OCI-LY3 (cell line): ENCODE results near the gene RPL23.

Source experiments
- EZH2phosphoT487 ChIP-seq: fragments of 200-600 bp; shearing (Covaris generic); IDR thresholded peaks from 2 replicates; pipeline ENCODE4 v1.6.1; 2018; ENCODE audit warnings: antibody characterized with exemption, mixed run types, low read depth
- TF ChIP-seq, protein P1 (sequence below): fragments of 200-600, 300-600 bp; sonication (generic); IDR thresholded peaks from 2 replicates; pipeline ENCODE4 v1.5.1; 2014; ENCODE audit warnings: antibody characterized with exemption, low read length, low read depth

DNA sequence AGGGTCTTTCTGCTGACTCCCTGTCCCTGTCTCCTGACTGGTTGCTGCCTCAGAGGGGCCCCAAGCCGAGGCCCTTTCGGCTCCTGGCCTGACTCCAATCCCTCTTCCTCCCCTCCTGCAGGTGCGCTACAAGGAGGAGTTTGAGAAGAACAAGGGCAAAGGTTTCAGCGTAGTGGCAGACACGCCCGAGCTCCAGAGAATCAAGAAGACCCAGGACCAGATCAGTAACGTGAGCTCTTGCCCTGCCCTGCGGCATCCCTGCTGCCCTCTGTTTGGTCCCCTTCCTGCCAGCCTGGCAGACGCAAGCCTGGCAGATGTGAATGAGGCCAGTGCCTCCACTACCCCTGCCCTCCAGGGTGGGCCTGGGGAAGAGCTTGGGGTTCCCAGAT is 44.8 kb upstream of the RPL23 start:
- TF ChIP-seq, protein P1, sequence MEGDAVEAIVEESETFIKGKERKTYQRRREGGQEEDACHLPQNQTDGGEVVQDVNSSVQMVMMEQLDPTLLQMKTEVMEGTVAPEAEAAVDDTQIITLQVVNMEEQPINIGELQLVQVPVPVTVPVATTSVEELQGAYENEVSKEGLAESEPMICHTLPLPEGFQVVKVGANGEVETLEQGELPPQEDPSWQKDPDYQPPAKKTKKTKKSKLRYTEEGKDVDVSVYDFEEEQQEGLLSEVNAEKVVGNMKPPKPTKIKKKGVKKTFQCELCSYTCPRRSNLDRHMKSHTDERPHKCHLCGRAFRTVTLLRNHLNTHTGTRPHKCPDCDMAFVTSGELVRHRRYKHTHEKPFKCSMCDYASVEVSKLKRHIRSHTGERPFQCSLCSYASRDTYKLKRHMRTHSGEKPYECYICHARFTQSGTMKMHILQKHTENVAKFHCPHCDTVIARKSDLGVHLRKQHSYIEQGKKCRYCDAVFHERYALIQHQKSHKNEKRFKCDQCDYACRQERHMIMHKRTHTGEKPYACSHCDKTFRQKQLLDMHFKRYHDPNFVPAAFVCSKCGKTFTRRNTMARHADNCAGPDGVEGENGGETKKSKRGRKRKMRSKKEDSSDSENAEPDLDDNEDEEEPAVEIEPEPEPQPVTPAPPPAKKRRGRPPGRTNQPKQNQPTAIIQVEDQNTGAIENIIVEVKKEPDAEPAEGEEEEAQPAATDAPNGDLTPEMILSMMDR = no peak
- no peak for TF ChIP-seq EZH2phosphoT487
